Stimulated activated CD4-positive, alpha-beta T cell treated with anti-CD3 and anti-CD28 coated beads, Interleukin-4, amount 100 ng/mL, for 24 hours (primary cell): Measurements from ENCODE around the gene DNM3.

Source experiments
- DNase-seq: peaks from one replicate; pipeline ENCODE4 v3.0.0-alpha.2; 2020

DNM3 gene

GRCh38 chr1:172146141-172146850, 305.0 kb downstream of the DNM3 start:
- no peak for DNase-seq

GRCh38 chr1:172147541-172147940, 306.2 kb downstream of the DNM3 start:
- DNase-seq, result no peak

- no peak for DNase-seq
Observed at GRCh38 chr1:172148213-172148612, 306.9 kb downstream of the DNM3 start.

GRCh38 chr1:172148707-172149106, 307.4 kb downstream of the DNM3 start:
- no peak for DNase-seq

- no peak for DNase-seq
Observed at GRCh38 chr1:172149346-172149745, 308.0 kb downstream of the DNM3 start.

GRCh38 chr1:172154551-172154950, 313.3 kb downstream of the DNM3 start:
- no peak for DNase-seq

- DNase-seq, result no peak
Observed at GRCh38 chr1:172155766-172156165, 314.5 kb downstream of the DNM3 start.

GRCh38 chr1:172162236-172162635, 320.9 kb downstream of the DNM3 start:
- no peak for DNase-seq

GRCh38 chr1:172163498-172164215, 322.4 kb downstream of the DNM3 start:
- no peak for DNase-seq

GRCh38 chr1:172165403-172165802, 324.1 kb downstream of the DNM3 start:
- no peak for DNase-seq

GRCh38 chr1:172167796-172168596, 326.7 kb downstream of the DNM3 start:
- no peak for DNase-seq

GRCh38 chr1:172168597-172168872, 327.2 kb downstream of the DNM3 start:
- DNase-seq, result no peak

- no peak for DNase-seq
Observed at GRCh38 chr1:172169836-172170235, 328.5 kb downstream of the DNM3 start.

- DNase-seq, result no peak
Observed at GRCh38 chr1:172172352-172172831, 331.1 kb downstream of the DNM3 start.

GRCh38 chr1:172176206-172176605, 334.9 kb downstream of the DNM3 start:
- DNase-seq, result no peak

GRCh38 chr1:172177849-172178248, 336.6 kb downstream of the DNM3 start:
- DNase-seq, result no peak

GRCh38 chr1:172178886-172179285, 337.6 kb downstream of the DNM3 start:
- no peak for DNase-seq

GRCh38 chr1:172179918-172180317, 338.6 kb downstream of the DNM3 start:
- DNase-seq, result no peak

GRCh38 chr1:172180501-172181285, 339.4 kb downstream of the DNM3 start:
- DNase-seq, result peak; percentile 60

- no peak for DNase-seq
Observed at GRCh38 chr1:172184506-172185191, 343.4 kb downstream of the DNM3 start.

GRCh38 chr1:172185211-172185610, 343.9 kb downstream of the DNM3 start:
- DNase-seq, result no peak

GRCh38 chr1:172185996-172186395, 344.7 kb downstream of the DNM3 start:
- DNase-seq, result no peak
